ENCODE data around the gene ASGR2. TPM values are rescaled to one million over a fixed set of nuclear protein-coding genes. Genes with fewer than 3 reads are reported as not detected.
"Not testable (repeated sequence)": the region's sequence is repeated elsewhere in the genome, so short reads cannot be mapped to it uniquely, and the experiment has no call there.

The ASGR2 gene
- total RNA-seq, 2 donors from 2014 or later = 0.45 to 0.49 TPM

DNA sequence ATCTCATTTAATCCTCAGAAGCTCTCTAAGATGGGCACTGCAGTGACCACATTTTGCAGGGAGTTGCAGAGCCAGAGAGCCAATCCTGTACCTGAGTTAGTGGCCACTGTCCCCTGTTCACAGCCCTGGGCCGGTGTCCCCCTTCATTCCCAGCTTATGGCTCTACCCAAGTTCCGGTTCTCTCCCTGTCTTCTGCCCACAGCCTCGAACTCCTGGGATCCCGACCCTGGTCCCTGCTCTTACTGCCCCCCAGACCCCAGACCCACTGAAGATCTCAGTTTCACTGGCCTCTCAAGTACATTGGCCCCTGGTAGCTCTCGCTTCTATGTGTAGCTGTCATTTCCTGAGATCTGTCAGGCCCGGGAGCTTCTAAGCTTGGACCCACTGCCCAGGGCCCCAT, 12.2 kb downstream of the ASGR2 start:
- H3K27me3 ChIP-seq = no peaks in the 10 kb centered on the region
- no peak for DNase-seq
- H3K4me3 ChIP-seq = no peak overlapping the region
- H3K9ac ChIP-seq (ENCODE audit: low read depth in 2 of 2, low read length in 2 of 2) = no peak overlapping the region
- H3K27ac ChIP-seq = no peak overlapping the region
- no peaks in the 10 kb centered on the region for H3K36me3 ChIP-seq
- no peaks in the 10 kb centered on the region for H3K4me1 ChIP-seq
- intact Hi-C loops (cut with DNase I) = no loop called here
- TF ChIP-seq, protein P1, sequence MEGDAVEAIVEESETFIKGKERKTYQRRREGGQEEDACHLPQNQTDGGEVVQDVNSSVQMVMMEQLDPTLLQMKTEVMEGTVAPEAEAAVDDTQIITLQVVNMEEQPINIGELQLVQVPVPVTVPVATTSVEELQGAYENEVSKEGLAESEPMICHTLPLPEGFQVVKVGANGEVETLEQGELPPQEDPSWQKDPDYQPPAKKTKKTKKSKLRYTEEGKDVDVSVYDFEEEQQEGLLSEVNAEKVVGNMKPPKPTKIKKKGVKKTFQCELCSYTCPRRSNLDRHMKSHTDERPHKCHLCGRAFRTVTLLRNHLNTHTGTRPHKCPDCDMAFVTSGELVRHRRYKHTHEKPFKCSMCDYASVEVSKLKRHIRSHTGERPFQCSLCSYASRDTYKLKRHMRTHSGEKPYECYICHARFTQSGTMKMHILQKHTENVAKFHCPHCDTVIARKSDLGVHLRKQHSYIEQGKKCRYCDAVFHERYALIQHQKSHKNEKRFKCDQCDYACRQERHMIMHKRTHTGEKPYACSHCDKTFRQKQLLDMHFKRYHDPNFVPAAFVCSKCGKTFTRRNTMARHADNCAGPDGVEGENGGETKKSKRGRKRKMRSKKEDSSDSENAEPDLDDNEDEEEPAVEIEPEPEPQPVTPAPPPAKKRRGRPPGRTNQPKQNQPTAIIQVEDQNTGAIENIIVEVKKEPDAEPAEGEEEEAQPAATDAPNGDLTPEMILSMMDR (IDR thresholded peaks at IDR 0.05) = no peak
- H3K9me3 ChIP-seq = no peaks in the 10 kb centered on the region

DNA sequence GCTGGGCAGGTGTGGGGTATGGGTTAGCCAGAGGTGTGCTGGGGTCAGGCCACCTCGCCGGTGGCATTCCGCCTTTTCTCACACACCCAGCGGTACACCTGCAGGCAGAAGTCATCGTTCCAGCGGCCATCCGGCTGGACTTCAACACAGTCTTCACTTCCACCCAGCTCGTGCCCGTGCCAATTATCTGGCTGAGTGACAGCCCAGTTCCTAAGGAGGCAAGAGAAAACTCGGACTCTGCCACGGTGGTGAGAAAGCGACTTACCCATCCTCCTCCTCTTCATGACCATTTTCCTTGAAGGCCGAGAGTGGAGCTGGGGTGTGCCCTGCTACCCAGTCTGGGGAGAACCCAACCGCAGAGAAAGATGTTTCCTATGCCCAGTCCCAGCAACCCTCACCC, 13.1 kb downstream of the ASGR2 start:
- TF ChIP-seq, protein P1 (IDR thresholded peaks at IDR 0.05) = no peak
- Histone ChIP-seq H3K27ac (no peak overlapping the region), H3K36me3 (no peaks in the 10 kb centered on the region), H3K27me3 (no peaks in the 10 kb centered on the region), H3K4me1 (no peaks in the 10 kb centered on the region), H3K9ac (ENCODE audit: low read depth in 2 of 2, low read length in 2 of 2) (no peak overlapping the region), H3K4me3 (no peak overlapping the region), H3K9me3 (no peaks in the 10 kb centered on the region)
- intact Hi-C loops (cut with DNase I) = no loop called here
- DNase-seq = no peak

DNA sequence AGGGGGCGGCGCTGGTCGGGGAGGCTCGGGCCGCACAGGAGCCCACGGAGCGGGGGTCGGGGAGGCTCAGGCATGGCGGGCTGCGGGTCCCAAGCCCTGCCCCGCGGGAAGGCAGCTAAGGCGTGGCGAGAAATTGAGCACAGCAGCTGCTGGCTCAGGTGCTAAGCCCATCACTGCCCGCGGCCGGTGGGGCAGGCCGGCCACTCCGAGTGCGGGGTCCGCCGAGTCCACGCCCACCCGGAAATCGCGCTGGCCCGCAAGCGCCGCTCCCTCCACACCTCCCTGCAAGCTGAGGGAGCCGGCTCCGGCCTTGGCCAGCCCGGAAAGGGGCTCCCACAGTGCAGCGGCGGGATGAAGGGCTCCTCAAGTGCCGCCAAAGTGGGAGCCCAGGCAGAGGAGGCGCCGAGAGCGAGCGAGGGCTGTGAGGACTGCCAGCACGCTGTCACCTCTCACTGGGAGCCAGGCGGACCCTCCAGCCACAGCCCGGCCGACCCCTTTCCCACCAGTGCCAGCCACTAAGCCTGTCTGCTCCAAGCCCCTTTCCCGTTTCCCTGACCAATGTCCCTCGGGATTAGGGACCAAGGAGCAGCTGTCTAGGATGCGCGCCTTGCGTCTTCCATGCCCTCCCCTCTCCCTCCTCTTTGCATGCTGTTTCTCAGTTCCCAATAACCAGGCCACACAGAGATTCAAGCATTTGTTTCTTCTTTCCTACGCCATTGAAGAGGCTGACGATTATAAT, 13.8 kb downstream of the ASGR2 start:
- H3K9me3 ChIP-seq; H3K27me3 ChIP-seq; H3K27ac ChIP-seq; H3K4me3 ChIP-seq; H3K36me3 ChIP-seq; H3K4me1 ChIP-seq; intact Hi-C loops (cut with DNase I); DNase-seq; H3K9ac ChIP-seq (ENCODE audit: low read depth in 2 of 2, low read length in 2 of 2): not testable (repeated sequence)

DNA sequence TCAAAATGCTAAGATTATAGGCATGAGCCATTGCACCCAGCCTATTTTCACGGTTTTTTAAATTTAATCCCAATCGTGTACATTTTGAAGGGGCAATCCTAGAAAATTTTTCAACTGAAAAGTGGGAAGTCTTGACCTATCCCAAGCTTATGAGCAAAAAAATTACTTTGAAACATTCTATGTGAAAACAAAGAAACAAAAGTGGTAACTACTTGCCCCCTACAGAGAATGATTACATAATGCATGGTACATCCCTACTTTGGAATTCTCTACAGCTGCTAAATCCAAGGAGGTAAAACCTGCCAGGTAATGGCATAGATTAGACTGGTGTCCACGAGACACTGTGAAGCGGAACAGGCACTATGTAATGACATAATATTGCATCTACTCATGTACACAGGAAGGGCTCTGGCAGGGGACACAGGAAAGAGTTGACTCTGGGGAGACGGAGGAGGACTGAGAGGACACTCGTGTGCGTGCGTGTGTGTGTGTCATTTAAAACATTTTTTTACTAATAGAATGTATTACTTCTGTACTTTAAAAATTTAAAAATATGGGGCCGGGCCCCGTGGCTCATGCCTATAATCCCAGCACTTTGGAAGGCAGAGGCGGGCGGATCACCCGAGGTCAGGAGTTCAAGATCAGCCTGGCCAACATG, 15.7 kb downstream of the ASGR2 start:
- Histone ChIP-seq H3K4me3 (no peak overlapping the region), H3K36me3 (no peaks in the 10 kb centered on the region), H3K27me3 (no peaks in the 10 kb centered on the region), H3K9me3 (no peaks in the 10 kb centered on the region), H3K4me1 (no peaks in the 10 kb centered on the region), H3K9ac (ENCODE audit: low read depth in 2 of 2, low read length in 2 of 2) (no peak overlapping the region), H3K27ac (no peak overlapping the region)
- intact Hi-C loops (cut with DNase I) = no loop called here
- TF ChIP-seq, protein P1 (IDR thresholded peaks at IDR 0.05) = no peak
- no peak for DNase-seq

DNA sequence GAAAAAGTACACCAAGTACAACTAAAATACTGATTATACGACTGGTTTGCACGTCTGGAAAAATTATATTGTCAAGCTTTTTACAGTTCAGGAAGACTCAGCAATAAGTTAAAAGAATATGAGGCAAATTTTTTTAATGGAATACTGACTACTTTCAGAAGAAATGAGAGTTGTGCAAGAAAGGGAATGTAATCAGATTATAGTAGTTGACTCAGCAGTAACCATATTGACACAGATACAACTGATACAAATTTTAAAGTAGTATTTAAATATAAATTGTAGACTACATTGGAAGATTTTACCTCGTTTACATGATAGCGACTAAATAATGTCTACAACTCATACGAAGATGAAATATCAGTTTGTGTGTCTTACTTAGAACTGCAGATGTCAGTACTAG, 16.7 kb downstream of the ASGR2 start:
- no peaks in the 10 kb centered on the region for H3K27me3 ChIP-seq
- H3K36me3 ChIP-seq = no peaks in the 10 kb centered on the region
- no peak overlapping the region for H3K4me3 ChIP-seq
- H3K9ac ChIP-seq (ENCODE audit: low read depth in 2 of 2, low read length in 2 of 2) = no peak overlapping the region
- no peaks in the 10 kb centered on the region for H3K9me3 ChIP-seq
- H3K4me1 ChIP-seq = no peaks in the 10 kb centered on the region
- TF ChIP-seq, protein P1 (IDR thresholded peaks at IDR 0.05) = no peak
- intact Hi-C loops (cut with DNase I) = no loop called here
- no peak for DNase-seq
- no peak overlapping the region for H3K27ac ChIP-seq

DNA sequence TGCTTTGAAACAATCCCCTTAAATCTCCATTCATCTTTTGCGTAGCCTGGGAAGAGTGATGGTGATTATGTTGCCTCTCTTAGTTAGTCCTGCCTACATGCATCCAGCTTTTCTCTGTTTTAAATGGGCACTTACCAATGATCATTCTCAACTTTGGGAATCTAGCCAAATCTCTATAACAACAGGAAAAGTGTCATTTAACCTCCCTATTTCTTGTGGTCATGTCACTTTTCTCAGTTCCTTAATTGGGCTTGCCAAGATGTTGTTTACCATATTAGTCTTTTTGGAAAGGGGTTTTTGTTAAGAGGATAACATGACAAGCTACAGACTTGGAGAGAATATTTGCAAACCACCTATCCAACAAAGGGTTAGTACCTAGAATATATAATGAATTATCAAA, 19.0 kb downstream of the ASGR2 start:
- TF ChIP-seq, protein P1 (IDR thresholded peaks at IDR 0.05) = no peak
- Histone ChIP-seq H3K9me3 (no peaks in the 10 kb centered on the region), H3K27me3 (no peaks in the 10 kb centered on the region), H3K9ac (ENCODE audit: low read depth in 2 of 2, low read length in 2 of 2) (no peak overlapping the region), H3K4me1 (no peaks in the 10 kb centered on the region), H3K27ac (no peak overlapping the region), H3K4me3 (no peak overlapping the region), H3K36me3 (no peaks in the 10 kb centered on the region)
- DNase-seq = no peak
- intact Hi-C loops (cut with DNase I) = no loop called here

All from colonic mucosa (tissue), 4 donors.